Measurements from ENCODE around the gene RPL19.

The RPL19 gene

DNA sequence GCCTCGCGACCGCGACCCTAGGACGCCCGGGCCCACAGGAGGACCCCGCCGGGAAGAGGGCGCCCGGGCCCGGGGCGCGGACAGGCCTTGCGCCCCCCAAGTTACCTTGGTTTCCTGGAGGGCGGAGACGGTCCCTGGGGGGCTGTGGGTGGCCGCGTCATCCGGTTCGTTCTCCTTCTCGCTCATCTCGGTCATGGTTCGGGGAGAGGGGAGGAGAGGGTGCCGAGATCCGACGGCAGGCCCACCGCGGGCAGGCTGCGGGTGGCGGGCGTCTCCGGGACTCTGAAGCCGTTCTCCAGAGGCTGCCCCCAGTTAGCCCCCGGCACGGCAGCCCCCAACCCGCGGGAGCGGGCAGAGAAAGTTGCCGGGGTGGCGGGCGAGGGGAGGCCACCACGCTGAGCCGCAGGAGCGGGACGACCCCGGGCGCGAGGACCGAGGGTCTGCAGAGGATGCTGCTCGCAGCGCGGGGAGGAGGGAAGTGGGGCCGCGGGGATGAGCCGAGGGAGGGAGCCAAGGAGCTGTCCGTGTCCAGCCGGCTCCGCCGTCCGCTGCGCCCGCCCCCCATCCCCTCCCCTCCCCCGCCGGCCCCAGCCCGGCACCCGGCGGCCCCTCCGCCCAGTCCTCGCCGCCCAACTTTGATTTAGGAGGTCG, 25.4 kb downstream of the RPL19 start, which contains the start of gene STAC2:
TSS of gene STAC2 (minus strand) at position 638 of the 651 bp plus-strand sequence. CDS start at position 195, 443 bp downstream.
- H3K79me2 ChIP-seq (ENCODE audit: insufficient read depth, low read length) = no peaks in the 10 kb centered on the region
- H3K36me3 ChIP-seq (ENCODE audit: insufficient read depth, low read length) = no peaks in the 10 kb centered on the region
- H3K27me3 ChIP-seq (ENCODE audit: insufficient read depth, low read length, poor library complexity) = no peaks in the 10 kb centered on the region
- ATAC-seq (ENCODE audit: insufficient read depth, low read depth) (no peak), DNase-seq (no peak)
- H4K20me1 ChIP-seq (ENCODE audit: insufficient read depth, low read length) = 0 out of 2 replicates have a peak, but pooled peaks cover 6% of the 10 kb centered on the region
- TF ChIP-seq EZH2 (IDR thresholded peaks at IDR 0.05; ENCODE audit: borderline replicate concordance, low read depth, low read length, severe bottlenecking) = no peak
- TF ChIP-seq, protein P1, sequence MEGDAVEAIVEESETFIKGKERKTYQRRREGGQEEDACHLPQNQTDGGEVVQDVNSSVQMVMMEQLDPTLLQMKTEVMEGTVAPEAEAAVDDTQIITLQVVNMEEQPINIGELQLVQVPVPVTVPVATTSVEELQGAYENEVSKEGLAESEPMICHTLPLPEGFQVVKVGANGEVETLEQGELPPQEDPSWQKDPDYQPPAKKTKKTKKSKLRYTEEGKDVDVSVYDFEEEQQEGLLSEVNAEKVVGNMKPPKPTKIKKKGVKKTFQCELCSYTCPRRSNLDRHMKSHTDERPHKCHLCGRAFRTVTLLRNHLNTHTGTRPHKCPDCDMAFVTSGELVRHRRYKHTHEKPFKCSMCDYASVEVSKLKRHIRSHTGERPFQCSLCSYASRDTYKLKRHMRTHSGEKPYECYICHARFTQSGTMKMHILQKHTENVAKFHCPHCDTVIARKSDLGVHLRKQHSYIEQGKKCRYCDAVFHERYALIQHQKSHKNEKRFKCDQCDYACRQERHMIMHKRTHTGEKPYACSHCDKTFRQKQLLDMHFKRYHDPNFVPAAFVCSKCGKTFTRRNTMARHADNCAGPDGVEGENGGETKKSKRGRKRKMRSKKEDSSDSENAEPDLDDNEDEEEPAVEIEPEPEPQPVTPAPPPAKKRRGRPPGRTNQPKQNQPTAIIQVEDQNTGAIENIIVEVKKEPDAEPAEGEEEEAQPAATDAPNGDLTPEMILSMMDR (IDR thresholded peaks at IDR 0.05; ENCODE audit: borderline replicate concordance, extremely low read depth, low read length, poor library complexity, severe bottlenecking) = no peak
- no peak within 1 kb of the TSS for H3K4me2 ChIP-seq (ENCODE audit: insufficient read depth, low read length)
- no peak within 1 kb of the TSS for H2AFZ ChIP-seq (ENCODE audit: low read depth, low read length)
- H3K9me3 ChIP-seq (ENCODE audit: insufficient read depth, low read length, severe bottlenecking) = no peaks in the 10 kb centered on the region
- H3K4me1 ChIP-seq (ENCODE audit: insufficient read depth, low read length) = no peaks in the 10 kb centered on the region
- H3K9ac ChIP-seq (ENCODE audit: low read depth, low read length) = no peak within 1 kb of the TSS
- H3K27ac ChIP-seq (ENCODE audit: low read length) = no peak within 1 kb of the TSS
- H3K4me3 ChIP-seq (ENCODE audit: low read depth in 1 of 2, low read length in 2 of 2) = no peak within 1 kb of the TSS

GRCh38 chr17:39225959-39226683, 26.0 kb downstream of the RPL19 start:
- Histone ChIP-seq H3K27ac (ENCODE audit: low read length) (no peak overlapping the region), H3K4me2 (ENCODE audit: insufficient read depth, low read length) (no peak overlapping the region), H3K9me3 (ENCODE audit: insufficient read depth, low read length, severe bottlenecking) (no peaks in the 10 kb centered on the region), H3K4me1 (ENCODE audit: insufficient read depth, low read length) (peaks cover 2% of the 10 kb centered on the region), H3K79me2 (ENCODE audit: insufficient read depth, low read length) (no peaks in the 10 kb centered on the region), H3K36me3 (ENCODE audit: insufficient read depth, low read length) (no peaks in the 10 kb centered on the region), H3K27me3 (ENCODE audit: insufficient read depth, low read length, poor library complexity) (no peaks in the 10 kb centered on the region), H2AFZ (ENCODE audit: low read depth, low read length) (no peak overlapping the region), H3K4me3 (ENCODE audit: low read depth in 1 of 2, low read length in 2 of 2) (no peak overlapping the region), H4K20me1 (ENCODE audit: insufficient read depth, low read length) (peaks cover 8% of the 10 kb centered on the region; the same call in 1 of the 2 replicates), H3K9ac (ENCODE audit: low read depth, low read length) (no peak overlapping the region)
- ATAC-seq (ENCODE audit: insufficient read depth, low read depth) (no peak), DNase-seq (no peak)
- TF ChIP-seq, protein P1 (IDR thresholded peaks at IDR 0.05; ENCODE audit: borderline replicate concordance, extremely low read depth, low read length, poor library complexity, severe bottlenecking) = no peak
- TF ChIP-seq EZH2 (IDR thresholded peaks at IDR 0.05; ENCODE audit: borderline replicate concordance, low read depth, low read length, severe bottlenecking) = no peak

- DNase-seq = no peak
- Histone ChIP-seq H2AFZ (ENCODE audit: low read depth, low read length) (no peak overlapping the region), H3K36me3 (ENCODE audit: insufficient read depth, low read length) (no peaks in the 10 kb centered on the region), H3K27ac (ENCODE audit: low read length) (no peak overlapping the region), H3K9ac (ENCODE audit: low read depth, low read length) (no peak overlapping the region), H4K20me1 (ENCODE audit: insufficient read depth, low read length) (peaks cover 16% of the 10 kb centered on the region; the same call in 1 of the 2 replicates), H3K79me2 (ENCODE audit: insufficient read depth, low read length) (no peaks in the 10 kb centered on the region), H3K4me3 (ENCODE audit: low read depth in 1 of 2, low read length in 2 of 2) (no peak overlapping the region), H3K9me3 (ENCODE audit: insufficient read depth, low read length, severe bottlenecking) (no peaks in the 10 kb centered on the region), H3K4me1 (ENCODE audit: insufficient read depth, low read length) (peaks cover 16% of the 10 kb centered on the region), H3K4me2 (ENCODE audit: insufficient read depth, low read length) (no peak overlapping the region), H3K27me3 (ENCODE audit: insufficient read depth, low read length, poor library complexity) (no peaks in the 10 kb centered on the region)
- ATAC-seq (ENCODE audit: insufficient read depth, low read depth) = no peak
- TF ChIP-seq, protein P1 (IDR thresholded peaks at IDR 0.05; ENCODE audit: borderline replicate concordance, extremely low read depth, low read length, poor library complexity, severe bottlenecking) = no peak
- TF ChIP-seq EZH2 (IDR thresholded peaks at IDR 0.05; ENCODE audit: borderline replicate concordance, low read depth, low read length, severe bottlenecking) = no peak
Measured at GRCh38 chr17:39227364-39227919, 27.4 kb downstream of the RPL19 start.
